CD4-positive, alpha-beta T cell (primary cell): ENCODE data around the gene NRXN3. TPM values are rescaled to one million over a fixed set of nuclear protein-coding genes. Genes with fewer than 3 reads are reported as not detected.

Source experiments
- ATAC-seq: fragments of 200-7000 bp; cut with Tn5 transposase; one replicate; pipeline ENCODE4 v1.10.0; 2022; ENCODE audit warnings: mild to moderate bottlenecking; ENCODE audit not compliant: poor library complexity
- CTCF ChIA-PET: fragments of 350-600 bp; sonication (Branson Sonifier 250); formaldehyde crosslinking; loops from one replicate; lab custom pipeline; 2021; ENCODE audit warnings: antibody characterized with exemption, inconsistent platforms; lab: Charles Lee
- POLR2A ChIA-PET: fragments of 350-600 bp; sonication (Branson Sonifier 250); formaldehyde crosslinking; loops from one replicate; lab custom pipeline; 2021; ENCODE audit warnings: antibody characterized with exemption, inconsistent platforms; lab: Charles Lee
- DNase-seq, 14 experiments: peaks; one replicate each; pipeline ENCODE4 v3.0.0-alpha.2; 2013 to 2020; ENCODE audit warnings: mixed read lengths in 2 of 14
- H3K27ac ChIP-seq, 2 donors: one replicate each; pipeline versions ENCODE4 v1.5.1 to v1.7.0; 2013; ENCODE audit warnings: low read length in 2 of 2, low read depth in 1 of 2, mild to moderate bottlenecking in 1 of 2
- H3K27me3 ChIP-seq, 2 experiments: 1 replicate in 1 of 2; 2 replicates in 1 of 2; pipeline versions ENCODE4 v1.6.1 to v1.7.0; 2013; ENCODE audit warnings: low read length in 2 of 2, control low read depth in 1 of 2, mild to moderate bottlenecking in 1 of 2, moderate library complexity in 1 of 2; ENCODE audit not compliant: insufficient read depth in 2 of 2, control insufficient read depth in 1 of 2
- H3K36me3 ChIP-seq: one replicate; pipeline ENCODE4 v1.6.1; 2013; ENCODE audit warnings: low read length, control low read depth; ENCODE audit not compliant: insufficient read depth
- H3K4me1 ChIP-seq: one replicate; pipeline ENCODE4 v1.6.1; 2013; ENCODE audit warnings: low read length, control low read depth; ENCODE audit not compliant: insufficient read depth
- H3K4me3 ChIP-seq: one replicate; pipeline ENCODE4 v1.5.1; 2013; ENCODE audit warnings: mild to moderate bottlenecking, low read length, moderate library complexity
- H3K9me3 ChIP-seq, 2 experiments: 1 replicate in 1 of 2; 2 replicates in 1 of 2; pipeline versions ENCODE4 v1.6.1 to v1.7.0; 2013; ENCODE audit warnings: low read length in 2 of 2, mild to moderate bottlenecking in 2 of 2, control low read depth in 1 of 2, moderate library complexity in 1 of 2; ENCODE audit not compliant: control insufficient read depth in 1 of 2, insufficient read depth in 1 of 2
- H3K27ac Mint-ChIP-seq: one replicate; pipeline ENCODE4 v1.8.0; 2020; ENCODE audit warnings: mixed read lengths
- H3K27me3 Mint-ChIP-seq: one replicate; pipeline ENCODE4 v1.8.0; 2021; ENCODE audit warnings: mixed read lengths
- H3K36me3 Mint-ChIP-seq: one replicate; pipeline ENCODE4 v1.8.0; 2021; ENCODE audit warnings: low read depth, mixed read lengths
- H3K4me1 Mint-ChIP-seq: one replicate; pipeline ENCODE4 v1.8.0; 2021; ENCODE audit warnings: low read depth, mixed read lengths
- H3K4me3 Mint-ChIP-seq: one replicate; pipeline ENCODE4 v1.8.0; 2020; ENCODE audit warnings: mild to moderate bottlenecking, mixed read lengths
- H3K9me3 Mint-ChIP-seq: one replicate; pipeline ENCODE4 v1.8.0; 2020; ENCODE audit warnings: mixed read lengths
- intact Hi-C, 2 experiments: fragments of 100-400 bp; cut with DNase I in 1 of 2; cut with micrococcal nuclease in 1 of 2; formaldehyde crosslinking; loops; one replicate each; pipeline versions ENCODE4 v1.15.1 to v1.9.0; 2023 to 2025; cut with DNase I, micrococcal nuclease
- total RNA-seq, 174 experiments: library from RNA in 2 of 174; stranded (reverse) in 2 of 174; gene quantifications; one replicate each; pipeline ENCODE4 v1.2.3 and lab custom pipeline; 2021 to 2026
- TF ChIP-seq, protein P1 (sequence below): fragments of 200-600 bp; IDR thresholded peaks from one replicate; pipeline ENCODE4 v1.8.0; 2022; ENCODE audit warnings: antibody characterized with exemption, mild to moderate bottlenecking

Gene NRXN3
- total RNA-seq, 2 experiments from 2014 or later, result not detected

GRCh38 chr14:78704965-78705364 lies 534.8 kb downstream of the NRXN3 start:
- no peaks in the 10 kb centered on the region for H3K4me1 ChIP-seq
- Mint-ChIP-seq H3K9me3 (no peaks in the 10 kb centered on the region), H3K27me3 (no peaks in the 10 kb centered on the region), H3K27ac (no peak overlapping the region), H3K36me3 (no peaks in the 10 kb centered on the region), H3K4me1 (no peaks in the 10 kb centered on the region), H3K4me3 (no peak overlapping the region)
- ChIA-PET POLR2A (no interaction called here), CTCF (no interaction called here)
- H3K36me3 ChIP-seq, result no peaks in the 10 kb centered on the region
- intact Hi-C loops, result no loop called here
- no peaks in the 10 kb centered on the region for H3K27me3 ChIP-seq
- DNase-seq (no peak), ATAC-seq (no peak)
- H3K27ac ChIP-seq, result no peak overlapping the region
- H3K4me3 ChIP-seq, result no peak overlapping the region
- no peaks in the 10 kb centered on the region for H3K9me3 ChIP-seq
- TF ChIP-seq, protein P1, sequence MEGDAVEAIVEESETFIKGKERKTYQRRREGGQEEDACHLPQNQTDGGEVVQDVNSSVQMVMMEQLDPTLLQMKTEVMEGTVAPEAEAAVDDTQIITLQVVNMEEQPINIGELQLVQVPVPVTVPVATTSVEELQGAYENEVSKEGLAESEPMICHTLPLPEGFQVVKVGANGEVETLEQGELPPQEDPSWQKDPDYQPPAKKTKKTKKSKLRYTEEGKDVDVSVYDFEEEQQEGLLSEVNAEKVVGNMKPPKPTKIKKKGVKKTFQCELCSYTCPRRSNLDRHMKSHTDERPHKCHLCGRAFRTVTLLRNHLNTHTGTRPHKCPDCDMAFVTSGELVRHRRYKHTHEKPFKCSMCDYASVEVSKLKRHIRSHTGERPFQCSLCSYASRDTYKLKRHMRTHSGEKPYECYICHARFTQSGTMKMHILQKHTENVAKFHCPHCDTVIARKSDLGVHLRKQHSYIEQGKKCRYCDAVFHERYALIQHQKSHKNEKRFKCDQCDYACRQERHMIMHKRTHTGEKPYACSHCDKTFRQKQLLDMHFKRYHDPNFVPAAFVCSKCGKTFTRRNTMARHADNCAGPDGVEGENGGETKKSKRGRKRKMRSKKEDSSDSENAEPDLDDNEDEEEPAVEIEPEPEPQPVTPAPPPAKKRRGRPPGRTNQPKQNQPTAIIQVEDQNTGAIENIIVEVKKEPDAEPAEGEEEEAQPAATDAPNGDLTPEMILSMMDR, result no peak

DNA sequence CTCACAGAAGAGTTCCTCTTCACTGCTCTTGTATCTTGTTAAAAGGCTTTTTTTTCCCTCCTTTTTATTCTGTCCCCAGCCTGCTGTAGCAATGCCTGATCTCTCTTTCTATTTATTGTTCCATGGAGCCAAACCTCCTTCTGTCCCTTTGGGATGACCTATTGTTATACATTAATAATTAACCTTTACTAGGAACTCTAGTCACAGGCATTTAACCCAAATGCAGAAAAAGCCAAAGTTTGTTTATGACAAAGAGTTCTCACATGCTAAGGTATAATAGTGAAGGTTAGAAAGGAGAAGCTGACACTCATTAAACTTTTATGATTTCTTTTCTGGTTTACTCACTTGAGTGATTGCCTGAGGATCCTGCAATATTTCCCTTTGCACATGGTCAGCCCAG lies 535.8 kb downstream of the NRXN3 start:
- Mint-ChIP-seq H3K27me3 (no peaks in the 10 kb centered on the region), H3K36me3 (no peaks in the 10 kb centered on the region), H3K4me1 (no peaks in the 10 kb centered on the region), H3K27ac (no peak overlapping the region), H3K4me3 (no peak overlapping the region), H3K9me3 (no peaks in the 10 kb centered on the region)
- no peak for ATAC-seq
- Histone ChIP-seq H3K36me3 (no peaks in the 10 kb centered on the region), H3K9me3 (no peaks in the 10 kb centered on the region), H3K4me1 (no peaks in the 10 kb centered on the region), H3K27ac (no peak overlapping the region), H3K27me3 (no peaks in the 10 kb centered on the region), H3K4me3 (no peak overlapping the region)
- TF ChIP-seq, protein P1, result no peak
- intact Hi-C loops, result no loop called here
- DNase-seq, result no peak
- ChIA-PET CTCF (no interaction called here), POLR2A (no interaction called here)

DNA sequence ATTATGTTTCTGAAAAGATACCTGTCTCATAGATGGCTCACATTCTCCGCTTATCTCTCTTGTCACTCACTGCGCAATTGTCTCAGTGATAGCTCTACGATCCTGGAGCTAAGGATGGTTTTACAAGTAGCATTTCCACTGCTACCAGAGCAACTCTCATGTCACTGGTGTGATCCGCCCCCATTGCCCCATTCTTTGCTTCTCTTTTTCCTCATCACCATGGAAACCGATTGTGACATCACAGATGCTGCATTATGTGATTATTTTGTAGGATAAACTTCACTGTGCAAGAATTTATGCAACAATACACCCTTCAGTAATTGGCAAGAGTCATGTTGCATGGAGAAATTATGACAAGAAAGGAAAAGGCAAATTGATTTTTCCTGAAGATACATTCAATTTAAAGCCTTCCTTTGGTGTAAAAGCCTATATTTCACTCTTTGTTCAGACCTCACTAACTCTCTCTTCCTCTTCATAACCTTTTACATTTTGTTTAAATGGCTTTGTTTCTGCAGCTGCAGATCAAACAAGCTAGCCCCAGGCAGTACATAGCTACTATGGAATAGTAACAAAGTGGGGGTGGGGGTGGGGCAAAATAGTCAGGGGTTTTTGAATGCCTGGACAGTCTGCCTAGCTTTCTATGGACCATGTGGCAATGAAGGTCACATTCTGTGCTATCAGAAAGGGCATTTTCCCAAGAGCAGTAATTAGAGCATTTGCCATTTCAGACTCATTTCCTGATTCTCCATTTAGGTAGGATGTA lies 539.8 kb downstream of the NRXN3 start:
- Histone ChIP-seq H3K4me3 (no peak overlapping the region), H3K36me3 (no peaks in the 10 kb centered on the region), H3K9me3 (peaks cover 0 to 5% of the 10 kb centered on the region in 2 experiments), H3K27me3 (no peaks in the 10 kb centered on the region), H3K27ac (no peak overlapping the region), H3K4me1 (no peaks in the 10 kb centered on the region)
- Mint-ChIP-seq H3K36me3 (no peaks in the 10 kb centered on the region), H3K27ac (no peak overlapping the region), H3K4me3 (no peak overlapping the region), H3K9me3 (peaks cover 6% of the 10 kb centered on the region), H3K4me1 (no peaks in the 10 kb centered on the region), H3K27me3 (no peaks in the 10 kb centered on the region)
- POLR2A ChIA-PET, result no interaction called here
- intact Hi-C loops, result no loop called here
- DNase-seq (no peak), ATAC-seq (no peak)
- TF ChIP-seq, protein P1, result no peak
- CTCF ChIA-PET, result no interaction called here
